HepG2 (cell line): ENCODE results near the gene MYH9. TPM values are rescaled to one million over a fixed set of nuclear protein-coding genes. Genes with fewer than 3 reads are reported as not detected.

Source experiments
- ATAD3A ChIP-seq: sonication (generic); formaldehyde crosslinking; IDR thresholded peaks from 2 replicates; pipeline ENCODE4 v1.4.0; 2020; ENCODE audit warnings: missing genetic modification reagents
- CBX1 ChIP-seq: IDR thresholded peaks from one replicate; pipeline ENCODE4 v1.6.1; 2016; ENCODE audit warnings: antibody characterized with exemption, low read depth
- PITX1 ChIP-seq: sonication (generic); formaldehyde crosslinking; IDR thresholded peaks from 2 replicates; pipeline ENCODE4 v1.5.1; 2020; ENCODE audit warnings: mild to moderate bottlenecking, missing genetic modification reagents
- POLR2A ChIP-seq, 2 experiments: IDR thresholded peaks; 2 replicates each; pipeline ENCODE4 v1.6.1; 2011; ENCODE audit warnings: low read depth in 2 of 2, low read length in 2 of 2, mild to moderate bottlenecking in 1 of 2, moderate library complexity in 1 of 2; ENCODE audit not compliant: insufficient read depth in 1 of 2
- RXRB ChIP-seq: IDR thresholded peaks from 2 replicates; pipeline ENCODE4 v1.6.1; 2016; ENCODE audit warnings: borderline replicate concordance, missing genetic modification reagents, missing compliant biosample characterization
- SALL1 ChIP-seq: sonication (generic); formaldehyde crosslinking; IDR thresholded peaks from 2 replicates; pipeline ENCODE4 v1.8.0; 2022; ENCODE audit warnings: mild to moderate bottlenecking, missing genetic modification reagents
- SATB2 ChIP-seq: sonication (generic); formaldehyde crosslinking; IDR thresholded peaks from 2 replicates; pipeline ENCODE4 v1.5.0; 2020; ENCODE audit warnings: missing genetic modification reagents
- SMC3 ChIP-seq: IDR thresholded peaks from 2 replicates; pipeline ENCODE4 v1.6.1; 2011; ENCODE audit warnings: low read length, improper control_type of control experiment
- SOX6 ChIP-seq, 2 experiments: fragments of 450-650 bp in 1 of 2; sonication (generic) in 1 of 2; formaldehyde crosslinking in 1 of 2; IDR thresholded peaks; 2 replicates each; pipeline versions ENCODE4 v1.4.0 to v1.6.1; 2017 to 2020; ENCODE audit warnings: antibody characterized with exemption in 1 of 2, mild to moderate bottlenecking in 1 of 2, missing genetic modification reagents in 1 of 2
- ZNF12 ChIP-seq: sonication (generic); formaldehyde crosslinking; IDR thresholded peaks from 2 replicates; pipeline ENCODE4 v1.5.0; 2020; ENCODE audit warnings: missing genetic modification reagents
- ZNF317 ChIP-seq: sonication (generic); formaldehyde crosslinking; IDR thresholded peaks from 2 replicates; pipeline ENCODE4 v1.5.0; 2020; ENCODE audit warnings: mild to moderate bottlenecking, missing genetic modification reagents
- ZNF572 ChIP-seq: sonication (generic); formaldehyde crosslinking; IDR thresholded peaks from 2 replicates; pipeline ENCODE4 v1.5.1; 2020; ENCODE audit warnings: mild to moderate bottlenecking, missing genetic modification reagents
- ZNF883 ChIP-seq: sonication (generic); formaldehyde crosslinking; IDR thresholded peaks from 2 replicates; pipeline ENCODE4 v1.5.1; 2020; ENCODE audit warnings: mild to moderate bottlenecking, missing genetic modification reagents; ENCODE audit errors: not compliant biosample characterization
- polyA plus RNA-seq, 8 experiments: library from polyadenylated mRNA; depleted of rRNA in 3 of 8; stranded (reverse) in 7 of 8; unstranded in 1 of 8; fragments of >200 nt; fragmentation: Illumina TruSeq in 4 of 8; extraction: Trizol in 4 of 8; gene quantifications; 2 replicates each; pipeline versions ENCODE4 v1.2.1 to v1.2.3, GENCODE V29; 2011 to 2016; ENCODE audit warnings: low read depth in 4 of 8, missing spikeins in 1 of 8, mixed read lengths in 1 of 8; ENCODE audit not compliant: insufficient read depth in 1 of 8
- total RNA-seq, 5 experiments: library from RNA; depleted of rRNA; stranded (reverse); fragments of >200 nt; fragmentation: Illumina TruSeq; extraction: Trizol; gene quantifications; 2 replicates each; pipeline ENCODE4 v1.2.3, GENCODE V29; 2016; ENCODE audit warnings: low read depth in 1 of 5
- TF ChIP-seq, protein P1 (sequence below): sonication (generic); formaldehyde crosslinking; IDR thresholded peaks from 2 replicates; pipeline ENCODE4 v1.4.0; 2020; ENCODE audit warnings: missing genetic modification reagents
- TF ChIP-seq, protein P2 (sequence below): fragments of 450-650 bp; IDR thresholded peaks from 2 replicates; pipeline ENCODE4 v1.6.1; 2017
- TF ChIP-seq, protein P3 (sequence below): sonication (generic); formaldehyde crosslinking; IDR thresholded peaks from 2 replicates; pipeline ENCODE4; 2020; ENCODE audit warnings: missing genetic modification reagents, mild to moderate bottlenecking, borderline replicate concordance
- TF ChIP-seq, protein P4 (sequence below): sonication (generic); formaldehyde crosslinking; IDR thresholded peaks from 2 replicates; pipeline ENCODE4 v1.8.1; 2022; ENCODE audit warnings: low read depth, mild to moderate bottlenecking, missing genetic modification reagents
- TF ChIP-seq, protein P5 (sequence below): sonication (generic); formaldehyde crosslinking; IDR thresholded peaks from 2 replicates; pipeline ENCODE4 v1.4.0; 2020; ENCODE audit warnings: missing genetic modification reagents, borderline replicate concordance

MYH9 gene
- total and polyA plus RNA-seq, 2 of the 13 experiments (the other 11 are each of a cell fraction or from before 2014, with no cell fraction given): 50.7 to 98.5 TPM

DNA sequence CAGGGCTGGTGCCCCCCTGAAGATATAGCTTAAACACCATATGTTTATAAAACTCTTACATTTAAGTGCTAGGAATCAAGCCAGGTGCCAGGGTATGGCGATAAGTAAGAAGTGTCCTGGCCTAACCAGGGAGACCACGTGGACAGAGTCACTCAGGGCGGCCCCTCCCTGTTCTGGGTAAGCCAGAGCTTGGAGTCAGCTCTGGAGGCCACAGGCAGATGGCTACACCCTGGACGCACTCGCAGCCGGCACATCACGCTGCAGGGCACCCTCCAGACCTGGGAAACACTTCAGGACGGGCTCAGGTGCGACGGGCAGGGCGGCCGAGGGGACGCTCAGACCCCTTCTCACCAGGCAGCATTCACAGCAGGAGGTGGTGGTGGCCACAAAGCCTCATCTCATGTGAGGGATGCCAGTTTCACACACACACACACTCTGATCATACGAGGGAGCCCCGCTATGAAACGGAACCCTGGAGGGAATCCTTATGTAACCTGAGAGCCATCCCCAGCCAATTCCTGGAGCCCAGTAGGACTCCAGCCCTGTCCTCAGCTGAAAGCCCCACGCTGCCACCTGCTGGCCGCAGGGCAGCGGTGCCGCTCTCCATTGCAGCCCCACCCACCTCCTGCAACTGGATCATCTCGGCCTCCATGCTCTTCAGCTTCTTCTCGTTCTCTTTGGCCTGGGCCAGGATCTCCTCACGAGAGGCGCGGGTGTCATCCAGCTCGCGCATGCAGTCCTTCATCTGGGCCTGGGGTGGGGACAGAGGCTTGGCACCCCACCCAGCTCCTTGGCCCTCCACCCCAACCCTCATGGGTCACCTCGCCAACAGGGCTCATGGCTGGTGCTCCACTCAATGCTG is 101.4 kb downstream of the MYH9 start (continued):
- TF ChIP-seq, protein P1, sequence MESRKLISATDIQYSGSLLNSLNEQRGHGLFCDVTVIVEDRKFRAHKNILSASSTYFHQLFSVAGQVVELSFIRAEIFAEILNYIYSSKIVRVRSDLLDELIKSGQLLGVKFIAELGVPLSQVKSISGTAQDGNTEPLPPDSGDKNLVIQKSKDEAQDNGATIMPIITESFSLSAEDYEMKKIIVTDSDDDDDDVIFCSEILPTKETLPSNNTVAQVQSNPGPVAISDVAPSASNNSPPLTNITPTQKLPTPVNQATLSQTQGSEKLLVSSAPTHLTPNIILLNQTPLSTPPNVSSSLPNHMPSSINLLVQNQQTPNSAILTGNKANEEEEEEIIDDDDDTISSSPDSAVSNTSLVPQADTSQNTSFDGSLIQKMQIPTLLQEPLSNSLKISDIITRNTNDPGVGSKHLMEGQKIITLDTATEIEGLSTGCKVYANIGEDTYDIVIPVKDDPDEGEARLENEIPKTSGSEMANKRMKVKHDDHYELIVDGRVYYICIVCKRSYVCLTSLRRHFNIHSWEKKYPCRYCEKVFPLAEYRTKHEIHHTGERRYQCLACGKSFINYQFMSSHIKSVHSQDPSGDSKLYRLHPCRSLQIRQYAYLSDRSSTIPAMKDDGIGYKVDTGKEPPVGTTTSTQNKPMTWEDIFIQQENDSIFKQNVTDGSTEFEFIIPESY (CRISPR knock-in tag): 0 out of 2 replicates have a peak, but pooled peaks have one; percentile 25
- peak in 1 of 2 experiments; percentile 42; a peak in 1 of 4 replicates for TF ChIP-seq POLR2A (IDR thresholded peaks at IDR 0.05; ENCODE audit: insufficient read depth in 1 of 2, low read depth in 2 of 2, low read length in 2 of 2)
- TF ChIP-seq, protein P2, sequence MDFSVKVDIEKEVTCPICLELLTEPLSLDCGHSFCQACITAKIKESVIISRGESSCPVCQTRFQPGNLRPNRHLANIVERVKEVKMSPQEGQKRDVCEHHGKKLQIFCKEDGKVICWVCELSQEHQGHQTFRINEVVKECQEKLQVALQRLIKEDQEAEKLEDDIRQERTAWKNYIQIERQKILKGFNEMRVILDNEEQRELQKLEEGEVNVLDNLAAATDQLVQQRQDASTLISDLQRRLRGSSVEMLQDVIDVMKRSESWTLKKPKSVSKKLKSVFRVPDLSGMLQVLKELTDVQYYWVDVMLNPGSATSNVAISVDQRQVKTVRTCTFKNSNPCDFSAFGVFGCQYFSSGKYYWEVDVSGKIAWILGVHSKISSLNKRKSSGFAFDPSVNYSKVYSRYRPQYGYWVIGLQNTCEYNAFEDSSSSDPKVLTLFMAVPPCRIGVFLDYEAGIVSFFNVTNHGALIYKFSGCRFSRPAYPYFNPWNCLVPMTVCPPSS: no peak
- 0 out of 2 replicates have a peak, but pooled peaks have one; percentile 12 for TF ChIP-seq RXRB (CRISPR knock-in tag)
- TF ChIP-seq ATAD3A (CRISPR knock-in tag): 0 out of 2 replicates have a peak, but pooled peaks have one; percentile 46
- TF ChIP-seq, protein P3, sequence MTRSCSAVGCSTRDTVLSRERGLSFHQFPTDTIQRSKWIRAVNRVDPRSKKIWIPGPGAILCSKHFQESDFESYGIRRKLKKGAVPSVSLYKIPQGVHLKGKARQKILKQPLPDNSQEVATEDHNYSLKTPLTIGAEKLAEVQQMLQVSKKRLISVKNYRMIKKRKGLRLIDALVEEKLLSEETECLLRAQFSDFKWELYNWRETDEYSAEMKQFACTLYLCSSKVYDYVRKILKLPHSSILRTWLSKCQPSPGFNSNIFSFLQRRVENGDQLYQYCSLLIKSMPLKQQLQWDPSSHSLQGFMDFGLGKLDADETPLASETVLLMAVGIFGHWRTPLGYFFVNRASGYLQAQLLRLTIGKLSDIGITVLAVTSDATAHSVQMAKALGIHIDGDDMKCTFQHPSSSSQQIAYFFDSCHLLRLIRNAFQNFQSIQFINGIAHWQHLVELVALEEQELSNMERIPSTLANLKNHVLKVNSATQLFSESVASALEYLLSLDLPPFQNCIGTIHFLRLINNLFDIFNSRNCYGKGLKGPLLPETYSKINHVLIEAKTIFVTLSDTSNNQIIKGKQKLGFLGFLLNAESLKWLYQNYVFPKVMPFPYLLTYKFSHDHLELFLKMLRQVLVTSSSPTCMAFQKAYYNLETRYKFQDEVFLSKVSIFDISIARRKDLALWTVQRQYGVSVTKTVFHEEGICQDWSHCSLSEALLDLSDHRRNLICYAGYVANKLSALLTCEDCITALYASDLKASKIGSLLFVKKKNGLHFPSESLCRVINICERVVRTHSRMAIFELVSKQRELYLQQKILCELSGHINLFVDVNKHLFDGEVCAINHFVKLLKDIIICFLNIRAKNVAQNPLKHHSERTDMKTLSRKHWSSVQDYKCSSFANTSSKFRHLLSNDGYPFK (CRISPR knock-in tag): no peak
- TF ChIP-seq SATB2 (CRISPR knock-in tag): no peak
- TF ChIP-seq ZNF317: no peak
- TF ChIP-seq SOX6 (IDR thresholded peaks at IDR 0.05): no peak
- TF ChIP-seq SOX6 (CRISPR knock-in tag; IDR thresholded peaks at IDR 0.05): peak; percentile 25; the same call in 1 of the 2 replicates
- no peak for TF ChIP-seq ZNF12 (CRISPR knock-in tag)
- TF ChIP-seq, protein P4, sequence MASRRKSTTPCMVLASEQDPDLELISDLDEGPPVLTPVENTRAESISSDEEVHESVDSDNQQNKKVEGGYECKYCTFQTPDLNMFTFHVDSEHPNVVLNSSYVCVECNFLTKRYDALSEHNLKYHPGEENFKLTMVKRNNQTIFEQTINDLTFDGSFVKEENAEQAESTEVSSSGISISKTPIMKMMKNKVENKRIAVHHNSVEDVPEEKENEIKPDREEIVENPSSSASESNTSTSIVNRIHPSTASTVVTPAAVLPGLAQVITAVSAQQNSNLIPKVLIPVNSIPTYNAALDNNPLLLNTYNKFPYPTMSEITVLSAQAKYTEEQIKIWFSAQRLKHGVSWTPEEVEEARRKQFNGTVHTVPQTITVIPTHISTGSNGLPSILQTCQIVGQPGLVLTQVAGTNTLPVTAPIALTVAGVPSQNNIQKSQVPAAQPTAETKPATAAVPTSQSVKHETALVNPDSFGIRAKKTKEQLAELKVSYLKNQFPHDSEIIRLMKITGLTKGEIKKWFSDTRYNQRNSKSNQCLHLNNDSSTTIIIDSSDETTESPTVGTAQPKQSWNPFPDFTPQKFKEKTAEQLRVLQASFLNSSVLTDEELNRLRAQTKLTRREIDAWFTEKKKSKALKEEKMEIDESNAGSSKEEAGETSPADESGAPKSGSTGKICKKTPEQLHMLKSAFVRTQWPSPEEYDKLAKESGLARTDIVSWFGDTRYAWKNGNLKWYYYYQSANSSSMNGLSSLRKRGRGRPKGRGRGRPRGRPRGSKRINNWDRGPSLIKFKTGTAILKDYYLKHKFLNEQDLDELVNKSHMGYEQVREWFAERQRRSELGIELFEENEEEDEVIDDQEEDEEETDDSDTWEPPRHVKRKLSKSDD (CRISPR knock-in tag): 0 out of 2 replicates have a peak, but pooled peaks have one; percentile 24
- TF ChIP-seq CBX1: no peak
- TF ChIP-seq PITX1 (CRISPR knock-in tag): 0 out of 2 replicates have a peak, but pooled peaks have one; percentile 33
- peak; percentile 20; the same call in 1 of the 2 replicates for TF ChIP-seq SALL1 (CRISPR knock-in tag)
- TF ChIP-seq, protein P5, sequence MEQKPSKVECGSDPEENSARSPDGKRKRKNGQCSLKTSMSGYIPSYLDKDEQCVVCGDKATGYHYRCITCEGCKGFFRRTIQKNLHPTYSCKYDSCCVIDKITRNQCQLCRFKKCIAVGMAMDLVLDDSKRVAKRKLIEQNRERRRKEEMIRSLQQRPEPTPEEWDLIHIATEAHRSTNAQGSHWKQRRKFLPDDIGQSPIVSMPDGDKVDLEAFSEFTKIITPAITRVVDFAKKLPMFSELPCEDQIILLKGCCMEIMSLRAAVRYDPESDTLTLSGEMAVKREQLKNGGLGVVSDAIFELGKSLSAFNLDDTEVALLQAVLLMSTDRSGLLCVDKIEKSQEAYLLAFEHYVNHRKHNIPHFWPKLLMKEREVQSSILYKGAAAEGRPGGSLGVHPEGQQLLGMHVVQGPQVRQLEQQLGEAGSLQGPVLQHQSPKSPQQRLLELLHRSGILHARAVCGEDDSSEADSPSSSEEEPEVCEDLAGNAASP (CRISPR knock-in tag): peak; percentile 50; the same call in 1 of the 2 replicates
- TF ChIP-seq SMC3: peak; percentile 59; the same call in 1 of the 2 replicates
- TF ChIP-seq ZNF572 (CRISPR knock-in tag): peak; percentile 52; the same call in 1 of the 2 replicates
- peak; percentile 42 for TF ChIP-seq ZNF883
